ENCODE measurements around the gene PBX1.
A peak's percentile ranks its signal among the peaks of the same experiment; 100 is the strongest.

PBX1 gene

DNA sequence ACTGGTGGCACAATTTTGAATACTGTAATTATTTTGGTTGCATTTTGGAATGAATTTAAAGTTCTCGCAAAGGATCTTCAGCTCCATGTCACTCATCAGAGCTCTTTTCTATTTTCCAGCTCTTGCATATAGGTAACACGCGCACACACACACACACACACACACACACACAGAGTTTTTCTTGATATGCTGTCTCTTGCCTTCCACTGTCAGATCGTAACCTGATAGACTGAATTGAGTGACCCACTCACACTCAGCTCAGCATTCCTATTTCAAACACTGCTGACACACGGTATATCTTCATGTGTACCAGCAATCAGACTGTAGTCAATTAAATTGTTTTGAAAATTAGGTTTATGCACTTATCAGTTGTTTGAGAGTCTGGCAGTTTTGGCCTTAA lies 214.1 kb downstream of the PBX1 start:
- no peaks in the 10 kb centered on the region for H3K27me3 ChIP-seq (ENCODE audit: insufficient read depth, low read length)
- no peak overlapping the region for H3K9ac ChIP-seq (ENCODE audit: low read depth, low read length)
- H3K36me3 ChIP-seq (ENCODE audit: insufficient read depth, low read depth, low read length) = no peaks in the 10 kb centered on the region
- H3K27ac ChIP-seq (ENCODE audit: low read length) = no peak overlapping the region
- H3K9me3 ChIP-seq (ENCODE audit: insufficient read depth, low read depth, low read length) = no peaks in the 10 kb centered on the region
- H3K4me1 ChIP-seq (ENCODE audit: insufficient read depth, low read length) = peaks cover 34% of the 10 kb centered on the region
- no peak overlapping the region for H3K4me3 ChIP-seq (ENCODE audit: low read length)

DNA sequence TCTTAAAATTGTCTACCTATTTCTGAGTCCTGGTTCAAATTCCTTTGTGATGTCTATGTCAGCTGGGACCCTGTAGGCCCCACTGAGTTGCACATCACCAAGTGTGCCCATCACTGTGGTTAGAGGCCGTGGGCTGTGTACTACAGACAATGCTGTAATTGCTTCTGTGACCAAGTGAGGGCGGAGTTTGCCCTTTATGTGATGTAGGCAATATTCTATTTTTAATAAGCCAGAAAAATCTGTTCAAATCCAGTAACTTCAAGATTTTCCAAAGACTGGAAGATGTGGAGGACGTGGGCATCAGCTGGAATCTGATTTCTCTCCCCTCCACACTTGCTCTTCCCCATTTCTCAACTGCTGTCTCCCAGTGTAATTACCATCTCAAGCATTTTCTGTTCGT lies 215.4 kb downstream of the PBX1 start:
- Histone ChIP-seq H3K4me3 (ENCODE audit: low read length) (no peak overlapping the region), H3K9me3 (ENCODE audit: insufficient read depth, low read depth, low read length) (no peaks in the 10 kb centered on the region), H3K27me3 (ENCODE audit: insufficient read depth, low read length) (no peaks in the 10 kb centered on the region), H3K9ac (ENCODE audit: low read depth, low read length) (no peak overlapping the region), H3K4me1 (ENCODE audit: insufficient read depth, low read length) (peaks cover 34% of the 10 kb centered on the region), H3K36me3 (ENCODE audit: insufficient read depth, low read depth, low read length) (no peaks in the 10 kb centered on the region), H3K27ac (ENCODE audit: low read length) (no peak overlapping the region)

DNA sequence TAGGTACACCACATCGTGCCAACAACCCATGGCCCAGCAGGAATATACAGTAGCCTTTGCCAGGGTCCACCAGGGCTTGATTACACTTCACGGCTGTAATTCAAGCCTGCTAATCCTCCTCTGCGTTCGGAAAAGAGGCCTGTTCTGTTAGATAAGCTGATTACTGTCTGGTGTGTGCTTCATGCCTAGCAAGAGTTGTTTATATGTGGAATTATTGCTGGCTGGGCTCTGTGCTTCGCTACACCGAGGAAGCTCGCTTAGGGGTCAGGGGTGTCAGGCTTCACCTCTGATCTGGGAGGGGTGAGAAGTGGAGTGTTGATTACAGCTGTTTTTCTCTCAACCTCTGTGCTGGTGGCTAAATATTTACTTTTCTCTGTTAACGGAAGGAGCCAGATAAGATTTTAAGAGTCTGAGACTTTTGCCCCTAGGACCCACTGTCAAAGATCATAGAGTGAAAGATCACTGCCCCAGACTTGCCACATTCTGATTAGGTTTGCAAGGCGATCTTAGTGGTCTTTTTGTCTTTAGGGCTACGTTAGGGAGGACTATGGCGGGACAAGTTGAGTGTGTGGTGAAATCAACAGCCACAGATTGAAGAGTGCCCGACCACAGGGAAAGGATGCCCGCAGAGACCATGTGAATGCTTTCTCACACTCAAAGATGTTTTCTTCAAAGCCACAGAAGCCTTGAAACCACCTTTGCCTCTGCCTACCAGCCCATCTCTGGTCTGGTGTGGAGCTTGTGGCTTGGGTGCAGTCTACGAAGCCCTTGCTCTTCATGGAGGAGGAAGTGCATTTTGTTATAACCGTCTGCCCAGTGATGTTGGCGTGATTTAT lies 216.1 kb downstream of the PBX1 start:
- Histone ChIP-seq H3K4me3 (ENCODE audit: low read length) (no peak overlapping the region), H3K36me3 (ENCODE audit: insufficient read depth, low read depth, low read length) (no peaks in the 10 kb centered on the region), H3K9ac (ENCODE audit: low read depth, low read length) (no peak overlapping the region), H3K27ac (ENCODE audit: low read length) (no peak overlapping the region), H3K4me1 (ENCODE audit: insufficient read depth, low read length) (peaks cover 37% of the 10 kb centered on the region), H3K9me3 (ENCODE audit: insufficient read depth, low read depth, low read length) (no peaks in the 10 kb centered on the region), H3K27me3 (ENCODE audit: insufficient read depth, low read length) (no peaks in the 10 kb centered on the region)

DNA sequence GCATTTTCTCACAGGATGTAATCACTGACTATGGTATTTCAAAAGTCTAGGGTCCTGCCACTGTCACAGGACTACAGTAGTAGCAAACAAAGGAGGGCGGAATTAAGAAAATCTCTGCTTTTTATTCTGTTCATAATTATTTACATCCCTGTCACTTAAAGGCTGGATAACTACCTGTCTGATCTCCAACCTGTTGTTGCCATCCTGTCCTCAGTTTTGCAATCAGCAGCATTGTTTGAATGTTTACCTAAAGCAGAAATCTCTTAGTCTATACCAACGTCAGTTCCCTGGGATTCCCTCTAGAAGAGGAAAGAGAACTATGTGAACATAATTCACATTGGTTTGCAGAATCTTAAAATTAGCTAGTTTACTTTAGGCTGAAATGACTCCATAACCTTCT lies 218.5 kb downstream of the PBX1 start:
- Histone ChIP-seq H3K9ac (ENCODE audit: low read depth, low read length) (no peak overlapping the region), H3K27ac (ENCODE audit: low read length) (no peak overlapping the region), H3K9me3 (ENCODE audit: insufficient read depth, low read depth, low read length) (no peaks in the 10 kb centered on the region), H3K36me3 (ENCODE audit: insufficient read depth, low read depth, low read length) (no peaks in the 10 kb centered on the region), H3K27me3 (ENCODE audit: insufficient read depth, low read length) (no peaks in the 10 kb centered on the region), H3K4me3 (ENCODE audit: low read length) (no peak overlapping the region), H3K4me1 (ENCODE audit: insufficient read depth, low read length) (peaks cover 29% of the 10 kb centered on the region)

DNA sequence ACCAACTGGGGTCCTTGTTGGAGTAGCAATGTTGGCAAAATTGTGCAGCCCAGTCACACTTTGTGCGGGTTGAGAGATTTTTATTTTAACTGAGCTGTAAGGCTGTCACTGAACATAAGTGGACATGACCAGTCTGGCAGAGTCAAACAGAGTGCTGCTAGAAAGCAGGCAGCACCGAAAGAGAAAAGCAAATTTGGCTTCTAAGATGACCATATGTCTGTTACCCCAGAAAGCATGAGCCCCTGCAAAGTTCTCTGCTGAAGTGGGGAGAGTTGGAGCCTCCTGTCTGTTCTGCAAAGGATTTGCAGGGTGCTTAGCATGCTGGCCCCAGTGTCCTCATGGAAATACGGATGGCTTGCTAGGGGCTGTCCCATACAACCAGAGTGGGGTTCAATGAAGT lies 220.4 kb downstream of the PBX1 start:
- Histone ChIP-seq H3K4me3 (ENCODE audit: low read length) (no peak overlapping the region), H3K36me3 (ENCODE audit: insufficient read depth, low read depth, low read length) (no peaks in the 10 kb centered on the region), H3K9me3 (ENCODE audit: insufficient read depth, low read depth, low read length) (no peaks in the 10 kb centered on the region), H3K27ac (ENCODE audit: low read length) (no peak overlapping the region), H3K4me1 (ENCODE audit: insufficient read depth, low read length) (peaks cover 19% of the 10 kb centered on the region), H3K9ac (ENCODE audit: low read depth, low read length) (no peak overlapping the region), H3K27me3 (ENCODE audit: insufficient read depth, low read length) (no peaks in the 10 kb centered on the region)

DNA sequence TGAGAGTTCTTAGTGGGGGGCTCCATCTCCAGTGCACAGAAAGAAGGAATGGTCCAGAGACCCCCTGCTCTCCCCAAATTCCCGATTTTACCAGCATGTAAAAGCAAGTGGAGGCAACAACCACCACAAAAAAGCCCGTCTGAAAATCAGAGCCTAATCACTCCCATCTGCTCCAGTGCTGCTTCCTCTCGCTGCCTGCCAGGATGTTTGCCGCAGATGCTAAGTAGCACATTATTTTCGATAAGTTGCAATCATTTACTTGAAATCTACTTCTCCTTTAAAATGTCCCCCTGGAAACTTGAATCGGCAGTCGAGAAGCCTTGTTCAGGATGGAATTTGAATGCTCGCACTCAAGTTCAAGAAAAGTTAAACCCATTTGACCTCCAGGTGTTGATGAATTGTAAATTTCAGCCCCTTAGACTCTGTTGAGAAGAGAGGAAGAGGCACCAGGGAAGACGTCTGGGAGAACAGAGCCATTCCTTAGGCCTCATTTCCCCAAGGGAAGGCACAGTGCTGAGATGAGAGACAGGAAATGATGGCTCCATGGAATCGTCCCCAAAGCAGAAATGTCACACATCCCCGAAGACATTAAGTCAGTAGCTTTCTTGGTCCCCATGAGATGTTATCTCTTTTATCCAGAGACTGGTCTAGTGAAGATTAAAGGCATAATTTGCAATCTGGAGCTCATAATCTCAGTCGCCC lies 221.3 kb downstream of the PBX1 start:
- Histone ChIP-seq H3K9ac (ENCODE audit: low read depth, low read length) (no peak overlapping the region), H3K36me3 (ENCODE audit: insufficient read depth, low read depth, low read length) (no peaks in the 10 kb centered on the region), H3K27me3 (ENCODE audit: insufficient read depth, low read length) (no peaks in the 10 kb centered on the region), H3K4me3 (ENCODE audit: low read length) (no peak overlapping the region), H3K27ac (ENCODE audit: low read length) (peak overlapping the region; percentile 16), H3K9me3 (ENCODE audit: insufficient read depth, low read depth, low read length) (no peaks in the 10 kb centered on the region), H3K4me1 (ENCODE audit: insufficient read depth, low read length) (peaks cover 17% of the 10 kb centered on the region)

DNA sequence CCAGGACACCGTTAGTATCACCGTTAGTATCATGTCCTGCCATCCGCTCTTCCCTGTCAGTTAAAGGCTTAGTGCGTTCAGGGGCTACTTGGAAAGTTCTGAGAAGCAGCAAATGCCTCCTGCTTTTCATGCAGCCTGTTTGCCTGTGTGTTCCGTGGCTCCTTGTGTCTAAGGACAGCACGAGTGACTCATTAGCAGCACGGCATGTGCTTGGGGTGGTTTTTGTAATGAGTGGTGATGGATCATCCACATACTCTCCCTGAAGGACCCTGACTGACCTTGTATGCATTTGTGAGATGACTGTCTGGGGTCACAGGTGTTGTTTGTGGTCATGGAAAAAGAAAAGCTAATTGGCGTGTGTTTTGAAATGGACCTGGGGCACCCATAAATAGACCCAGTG lies 221.9 kb downstream of the PBX1 start:
- Histone ChIP-seq H3K36me3 (ENCODE audit: insufficient read depth, low read depth, low read length) (no peaks in the 10 kb centered on the region), H3K9ac (ENCODE audit: low read depth, low read length) (no peak overlapping the region), H3K4me1 (ENCODE audit: insufficient read depth, low read length) (peaks cover 17% of the 10 kb centered on the region), H3K4me3 (ENCODE audit: low read length) (no peak overlapping the region), H3K27ac (ENCODE audit: low read length) (peak overlapping the region; percentile 16), H3K27me3 (ENCODE audit: insufficient read depth, low read length) (no peaks in the 10 kb centered on the region), H3K9me3 (ENCODE audit: insufficient read depth, low read depth, low read length) (no peaks in the 10 kb centered on the region)

DNA sequence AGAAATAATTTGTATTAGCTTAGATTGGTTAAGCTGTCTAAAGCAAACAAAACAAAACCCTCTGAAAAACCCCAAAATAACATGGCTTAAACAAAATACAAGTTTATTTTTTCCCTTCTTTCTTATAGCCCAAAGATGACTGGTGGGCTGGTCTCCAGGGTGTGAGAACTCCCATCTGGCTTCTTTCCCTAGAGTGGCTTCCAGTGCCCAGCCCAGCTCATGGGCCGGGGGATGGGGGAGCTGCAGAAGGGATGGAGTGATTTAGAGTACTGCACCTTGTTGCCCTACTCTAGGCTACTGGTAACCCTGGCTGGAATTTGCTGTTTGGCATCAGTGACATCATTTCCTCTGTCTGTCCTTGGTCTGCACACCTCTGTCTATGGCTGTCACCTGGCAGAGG lies 223.0 kb downstream of the PBX1 start:
- Histone ChIP-seq H3K4me1 (ENCODE audit: insufficient read depth, low read length) (peaks cover 22% of the 10 kb centered on the region), H3K36me3 (ENCODE audit: insufficient read depth, low read depth, low read length) (no peaks in the 10 kb centered on the region), H3K4me3 (ENCODE audit: low read length) (no peak overlapping the region), H3K27ac (ENCODE audit: low read length) (no peak overlapping the region), H3K9me3 (ENCODE audit: insufficient read depth, low read depth, low read length) (no peaks in the 10 kb centered on the region), H3K27me3 (ENCODE audit: insufficient read depth, low read length) (no peaks in the 10 kb centered on the region), H3K9ac (ENCODE audit: low read depth, low read length) (no peak overlapping the region)

DNA sequence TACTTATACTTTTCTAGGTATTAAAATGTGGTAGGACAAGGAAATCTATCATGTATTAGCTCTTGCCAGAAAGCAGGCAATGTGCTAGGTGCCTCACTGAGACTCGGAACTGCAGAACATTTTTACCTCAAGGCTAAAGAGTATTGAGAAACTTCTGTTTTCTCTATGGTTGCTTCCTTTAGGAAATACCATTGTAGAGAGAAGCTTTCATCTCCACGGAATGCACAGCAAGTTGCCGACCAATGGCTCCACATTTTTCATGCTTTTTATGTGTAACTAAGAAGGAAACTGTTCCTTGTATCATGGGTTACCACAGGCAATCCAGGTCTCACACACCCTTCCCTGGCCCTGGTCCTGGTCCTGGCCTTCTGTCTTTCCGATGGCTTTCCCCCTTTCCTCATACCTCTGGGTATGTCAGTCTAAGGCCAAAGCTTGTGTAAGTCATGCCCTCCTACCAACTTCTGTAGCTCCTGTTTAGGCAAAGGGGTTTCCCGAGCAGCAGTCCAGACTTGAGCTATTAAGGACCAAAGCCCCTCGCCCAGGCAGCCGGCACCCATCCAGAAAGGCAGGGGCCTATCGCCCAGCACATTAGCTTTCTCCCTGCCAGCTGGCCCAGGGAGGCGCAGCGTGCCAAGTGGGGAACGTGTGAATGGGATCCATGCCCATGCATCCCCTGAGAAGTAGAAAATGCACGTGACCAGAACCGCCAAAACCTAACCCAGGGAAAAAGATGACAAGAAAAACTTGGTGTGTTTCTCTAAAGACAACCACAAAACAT lies 225.0 kb downstream of the PBX1 start:
- Histone ChIP-seq H3K27ac (ENCODE audit: low read length) (no peak overlapping the region), H3K9ac (ENCODE audit: low read depth, low read length) (no peak overlapping the region), H3K4me3 (ENCODE audit: low read length) (no peak overlapping the region), H3K9me3 (ENCODE audit: insufficient read depth, low read depth, low read length) (no peaks in the 10 kb centered on the region), H3K27me3 (ENCODE audit: insufficient read depth, low read length) (no peaks in the 10 kb centered on the region), H3K4me1 (ENCODE audit: insufficient read depth, low read length) (peaks cover 38% of the 10 kb centered on the region), H3K36me3 (ENCODE audit: insufficient read depth, low read depth, low read length) (no peaks in the 10 kb centered on the region)

DNA sequence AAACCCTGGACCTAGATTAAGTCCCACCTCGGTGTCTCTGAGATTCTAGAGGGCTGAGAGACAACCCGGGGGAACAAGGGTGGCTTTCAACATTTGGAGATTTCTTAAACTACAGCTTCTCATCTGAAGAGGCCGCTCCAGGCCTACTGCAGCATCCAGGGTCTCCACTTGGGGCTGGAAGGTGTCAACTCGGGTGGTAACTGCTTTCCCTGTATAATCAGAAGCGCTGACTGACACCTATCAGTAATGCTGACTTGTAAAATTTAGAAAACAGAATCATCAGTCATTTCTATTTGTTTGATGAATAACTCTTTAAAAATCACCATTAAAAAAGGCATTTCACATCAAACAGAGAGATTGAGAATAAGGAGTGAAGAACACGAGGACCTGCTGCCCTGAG lies 226.0 kb downstream of the PBX1 start:
- H3K9me3 ChIP-seq (ENCODE audit: insufficient read depth, low read depth, low read length) = no peaks in the 10 kb centered on the region
- H3K27ac ChIP-seq (ENCODE audit: low read length) = no peak overlapping the region

DNA sequence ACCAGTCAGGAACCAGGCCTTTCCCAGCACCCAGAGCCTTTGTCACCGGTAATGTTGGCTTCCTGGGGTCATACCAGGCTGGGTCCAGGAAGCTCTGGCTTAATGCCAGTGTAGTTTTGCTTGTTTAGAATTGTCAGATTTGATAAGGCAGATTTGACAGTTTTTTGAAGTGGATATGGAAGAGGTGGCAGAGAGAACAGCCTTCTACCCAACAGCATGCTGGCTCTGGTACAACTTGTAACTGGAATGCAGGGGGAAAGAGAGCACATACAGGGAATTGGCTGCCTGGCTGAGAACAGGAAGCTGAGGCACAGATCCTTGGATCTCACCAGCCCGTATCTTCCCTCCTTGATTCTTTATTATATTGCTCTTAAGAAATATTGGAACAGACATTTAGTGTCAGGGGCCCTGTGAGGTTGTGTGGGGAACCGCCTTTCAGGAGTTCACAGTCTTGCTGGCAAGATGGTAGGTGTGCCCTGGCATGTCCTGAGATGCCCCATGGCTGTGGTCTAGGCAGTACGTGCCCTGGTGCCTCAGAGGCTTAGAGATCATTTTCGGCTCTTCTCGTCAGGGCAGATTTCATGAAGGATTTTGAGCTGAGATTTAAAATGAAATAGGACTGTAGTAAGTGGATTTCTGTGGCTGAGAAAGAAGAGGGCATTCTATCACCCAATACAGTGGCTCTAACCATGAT lies 227.0 kb downstream of the PBX1 start:
- no peaks in the 10 kb centered on the region for H3K9me3 ChIP-seq (ENCODE audit: insufficient read depth, low read depth, low read length)
- H3K27me3 ChIP-seq (ENCODE audit: insufficient read depth, low read length) = no peaks in the 10 kb centered on the region
- H3K27ac ChIP-seq (ENCODE audit: low read length) = no peak overlapping the region
- H3K4me3 ChIP-seq (ENCODE audit: low read length) = no peak overlapping the region
- peaks cover 29% of the 10 kb centered on the region for H3K4me1 ChIP-seq (ENCODE audit: insufficient read depth, low read length)
- no peaks in the 10 kb centered on the region for H3K36me3 ChIP-seq (ENCODE audit: insufficient read depth, low read depth, low read length)
- H3K9ac ChIP-seq (ENCODE audit: low read depth, low read length) = no peak overlapping the region

More for the DNA sequence above, 226.0 kb downstream of the PBX1 start:
- Histone ChIP-seq H3K4me3 (ENCODE audit: low read length) (no peak overlapping the region), H3K9ac (ENCODE audit: low read depth, low read length) (no peak overlapping the region), H3K4me1 (ENCODE audit: insufficient read depth, low read length) (peaks cover 40% of the 10 kb centered on the region), H3K27me3 (ENCODE audit: insufficient read depth, low read length) (no peaks in the 10 kb centered on the region), H3K36me3 (ENCODE audit: insufficient read depth, low read depth, low read length) (no peaks in the 10 kb centered on the region)
